ENCODE results near the gene SIM2.

The SIM2 gene

DNA sequence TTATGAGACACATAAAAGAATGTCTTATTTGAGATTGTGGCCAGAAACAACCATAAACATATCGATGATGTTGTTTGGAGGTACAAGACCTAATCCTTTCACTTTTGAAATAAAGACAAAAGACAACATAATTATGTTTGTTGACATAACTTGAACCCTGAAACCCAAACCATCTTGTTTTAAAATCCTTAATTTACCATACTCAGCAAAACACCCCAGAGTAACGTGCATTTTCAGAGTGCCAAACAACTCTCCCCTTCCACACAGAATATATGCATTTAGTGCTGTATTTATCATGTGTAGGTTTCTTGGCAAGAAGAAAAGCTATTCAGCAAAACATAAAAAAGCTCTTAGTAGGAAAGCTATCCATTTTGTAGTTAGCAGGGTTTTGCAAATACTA is 17.5 kb downstream of the SIM2 start:
- DNase-seq (ENCODE audit: low spot score): no peak

DNA sequence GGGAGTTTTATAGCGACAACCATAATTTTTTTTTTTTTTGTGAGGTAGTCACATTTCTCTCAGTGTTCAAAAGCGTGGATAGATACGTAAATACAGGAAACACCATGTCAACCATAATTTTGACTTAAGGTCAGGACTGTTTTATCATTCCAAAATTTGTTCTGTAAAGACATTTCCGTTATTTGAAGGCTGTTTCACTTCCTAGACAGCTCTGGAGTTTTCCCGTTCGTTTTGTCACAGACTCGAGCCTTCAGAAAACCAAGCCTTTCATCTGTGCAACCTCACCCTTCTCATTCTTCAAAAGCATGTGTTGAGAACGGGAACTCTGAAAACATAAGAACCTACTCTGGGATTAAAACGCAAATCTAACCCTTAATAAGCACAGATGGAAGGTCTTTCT is 17.9 kb downstream of the SIM2 start:
- no peak for DNase-seq (ENCODE audit: low spot score)

DNA sequence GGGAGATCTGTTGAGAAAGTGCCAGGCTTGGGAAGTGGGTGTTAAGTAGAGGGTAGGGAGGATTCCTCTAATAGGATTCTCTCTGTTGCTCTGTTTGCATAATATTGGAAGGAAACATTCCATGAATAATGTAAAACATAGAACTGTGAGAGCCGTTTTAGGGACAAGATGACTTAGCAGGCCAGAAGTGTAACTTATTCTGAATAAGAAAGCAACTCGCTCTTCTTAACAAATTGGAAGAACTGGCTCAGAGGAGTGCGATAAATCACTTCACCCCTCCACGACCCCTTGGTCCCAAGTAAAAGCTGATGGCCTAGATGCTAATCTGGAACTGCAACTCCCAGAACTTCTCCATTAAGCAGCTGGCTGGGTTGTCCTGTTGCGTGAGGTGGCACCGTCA is 19.1 kb downstream of the SIM2 start:
- DNase-seq (ENCODE audit: low spot score): no peak

DNA sequence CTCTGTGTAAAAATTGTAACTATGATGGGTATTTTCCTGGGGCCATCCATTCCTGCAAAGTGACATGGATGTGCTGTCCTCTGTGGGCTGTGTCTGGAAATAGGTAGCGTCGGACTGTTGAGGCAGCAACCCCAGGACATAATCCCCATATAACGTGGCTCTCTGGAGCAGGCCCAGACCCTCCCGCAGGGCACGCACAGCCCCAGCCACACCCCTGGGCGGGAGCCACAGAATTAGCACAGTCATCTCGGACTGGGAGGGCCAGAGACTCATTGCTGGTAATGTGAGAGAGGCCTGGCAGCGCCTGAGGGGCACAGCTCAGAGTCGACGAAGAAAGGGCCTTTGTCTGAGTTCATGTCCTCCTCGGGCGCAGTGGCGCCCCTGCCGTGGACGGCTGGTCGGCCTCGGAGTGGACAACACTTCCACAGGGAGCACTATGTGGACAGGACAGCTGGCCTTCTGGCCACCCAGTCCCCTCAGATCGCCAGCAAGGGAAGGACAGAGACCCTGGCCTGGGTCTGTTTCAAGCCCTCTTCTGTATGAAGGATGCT is 20.1 kb downstream of the SIM2 start:
- no peak for DNase-seq (ENCODE audit: low spot score)

DNA sequence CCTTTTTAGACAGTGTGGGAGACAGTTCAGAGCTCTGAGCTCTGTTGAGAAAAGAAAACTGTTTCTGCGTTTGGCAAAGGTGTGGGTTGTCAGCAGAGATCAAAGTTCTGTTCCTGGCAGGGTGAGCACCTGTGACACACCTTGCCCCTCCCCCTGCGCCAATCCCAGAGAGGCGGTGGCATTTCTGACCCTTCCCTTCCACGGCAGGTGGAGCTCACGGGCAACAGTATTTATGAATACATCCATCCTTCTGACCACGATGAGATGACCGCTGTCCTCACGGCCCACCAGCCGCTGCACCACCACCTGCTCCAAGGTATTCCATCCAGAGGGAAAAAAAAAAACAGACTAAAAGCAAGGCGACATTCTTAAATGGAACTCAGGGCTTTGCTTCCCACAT is 20.7 kb downstream of the SIM2 start:
- DNase-seq (ENCODE audit: low spot score): no peak

DNA sequence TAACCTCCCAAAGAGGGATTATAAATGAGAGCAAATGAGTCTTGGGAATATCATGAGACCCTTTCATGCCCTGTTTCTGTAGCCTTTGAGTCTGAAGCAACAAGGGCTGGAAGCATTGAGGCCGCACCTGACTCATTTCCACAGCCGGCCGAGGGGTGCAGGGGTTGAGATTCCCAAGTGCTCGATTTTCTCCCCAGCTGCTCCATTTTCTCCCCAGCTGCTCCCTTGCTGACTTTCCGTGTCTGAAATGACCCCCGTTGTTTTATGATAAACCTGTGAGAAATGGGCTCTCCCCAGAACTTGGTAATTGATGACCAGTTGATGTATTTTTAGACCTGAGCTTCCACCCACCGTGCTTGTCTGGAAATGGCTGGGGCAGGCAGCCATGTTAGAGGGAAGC is 22.9 kb downstream of the SIM2 start:
- DNase-seq (ENCODE audit: low spot score): no peak

DNA sequence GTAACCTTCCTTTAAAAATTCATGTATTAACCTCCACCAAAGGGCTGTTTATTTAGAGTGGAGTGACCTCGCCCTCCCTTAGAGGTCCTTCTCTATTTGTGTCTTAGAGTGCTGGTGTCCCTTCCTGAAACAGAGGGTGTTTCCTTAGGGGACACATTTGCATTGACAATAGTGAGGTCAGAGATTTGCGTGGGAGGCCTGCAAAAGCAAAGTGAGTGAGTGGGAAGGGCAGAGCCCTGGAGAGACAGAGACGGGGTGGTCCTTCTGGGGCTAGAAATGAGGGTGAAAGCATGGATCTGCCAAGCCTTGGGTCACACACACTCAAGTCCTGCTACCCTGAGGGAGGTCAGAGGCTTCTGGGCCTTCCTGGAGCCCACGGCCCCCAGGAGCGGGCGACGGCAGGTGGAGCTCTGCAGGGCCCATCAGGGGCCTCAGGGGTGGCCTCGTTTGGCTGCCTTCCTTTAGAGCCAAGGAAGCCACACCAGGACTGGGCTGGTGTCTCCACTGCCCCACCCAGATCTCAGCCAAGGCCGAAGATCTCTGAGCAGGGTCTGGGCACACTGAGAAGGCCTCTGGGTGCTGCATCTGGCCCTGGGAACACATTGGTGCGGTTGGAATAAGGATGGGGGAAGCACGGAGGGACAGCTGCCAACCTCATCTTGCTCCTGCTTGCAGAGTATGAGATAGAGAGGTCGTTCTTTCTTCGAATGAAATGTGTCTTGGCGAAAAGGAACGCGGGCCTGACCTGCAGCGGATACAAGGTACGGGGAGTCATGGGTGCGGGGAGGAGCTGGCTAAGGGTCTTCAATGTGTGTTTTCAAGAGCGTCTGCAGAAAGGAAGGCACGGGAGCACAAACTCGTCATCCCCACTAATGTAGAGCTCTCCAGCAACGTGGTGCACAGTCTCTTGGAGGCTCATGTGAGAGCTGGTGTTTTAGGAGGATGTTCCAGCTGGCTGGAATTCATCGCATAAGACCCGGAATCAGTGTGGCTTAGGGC is 23.8 kb downstream of the SIM2 start:
- DNase-seq (ENCODE audit: low spot score): no peak

DNA sequence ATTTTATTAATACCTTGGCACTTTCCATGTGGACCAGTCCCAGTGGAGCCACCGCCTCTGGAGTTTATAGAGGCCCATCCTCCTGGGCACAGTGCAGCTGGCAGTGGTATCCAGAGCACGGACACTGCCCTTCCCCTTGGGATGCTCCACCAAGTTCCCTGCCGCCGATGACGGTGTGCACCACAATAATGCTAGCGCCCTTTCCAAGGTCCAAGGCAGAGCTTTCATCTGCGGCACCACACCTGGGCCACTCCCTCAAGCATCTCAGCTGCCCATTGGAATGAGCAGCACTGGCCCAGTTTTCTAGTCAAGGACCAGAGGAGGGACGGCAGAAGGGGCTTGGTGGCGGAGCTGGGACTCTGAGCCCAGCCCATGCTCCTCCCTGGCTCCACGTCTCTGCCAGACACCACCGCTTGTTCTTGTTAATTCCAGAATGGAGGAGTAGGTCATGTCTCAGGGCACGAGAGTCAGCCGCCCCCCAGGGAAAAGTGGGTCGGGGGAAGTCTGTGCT is 24.5 kb downstream of the SIM2 start:
- DNase-seq (ENCODE audit: low spot score): no peak

DNA sequence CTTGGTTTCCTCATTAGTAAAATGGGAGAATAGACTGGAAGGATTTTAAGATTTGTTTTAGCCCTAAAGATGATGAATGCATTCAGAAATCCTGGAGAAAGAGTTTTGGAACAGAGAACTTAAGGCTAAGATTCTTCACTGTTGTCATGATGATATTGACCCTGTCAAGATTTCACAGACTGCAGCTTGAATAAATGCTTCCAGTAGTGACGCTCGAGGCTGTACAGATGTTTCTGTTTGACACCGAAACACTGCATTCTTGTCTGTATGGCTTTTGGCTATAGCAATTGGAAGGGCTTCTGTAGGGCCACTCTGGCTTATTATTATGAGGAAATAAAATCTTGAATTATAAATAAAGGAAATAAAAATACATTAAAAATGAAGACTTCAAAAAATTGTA is 25.7 kb downstream of the SIM2 start:
- no peak for DNase-seq (ENCODE audit: low spot score)

DNA sequence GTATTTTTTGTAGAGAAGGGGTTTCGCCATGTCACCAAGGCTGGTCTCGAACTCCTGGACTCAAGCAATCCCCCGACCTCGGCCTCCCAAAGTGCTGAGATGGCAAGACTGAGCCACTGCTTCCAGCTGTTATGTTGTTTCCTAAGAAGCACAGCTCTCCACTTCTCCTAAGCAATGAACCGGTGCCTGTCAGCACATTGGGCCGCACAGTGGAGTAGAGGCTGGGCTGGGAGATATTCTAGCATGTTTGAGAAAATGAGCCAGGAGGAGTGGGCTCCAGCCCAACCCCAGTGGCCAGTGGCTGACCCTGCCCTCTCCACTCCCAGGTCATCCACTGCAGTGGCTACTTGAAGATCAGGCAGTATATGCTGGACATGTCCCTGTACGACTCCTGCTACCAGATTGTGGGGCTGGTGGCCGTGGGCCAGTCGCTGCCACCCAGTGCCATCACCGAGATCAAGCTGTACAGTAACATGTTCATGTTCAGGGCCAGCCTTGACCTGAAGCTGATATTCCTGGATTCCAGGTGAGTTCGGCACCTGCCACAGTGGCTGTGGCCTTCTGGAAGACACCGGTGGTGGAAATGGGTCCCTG is 27.0 kb downstream of the SIM2 start:
- no peak for DNase-seq (ENCODE audit: low spot score)

DNA sequence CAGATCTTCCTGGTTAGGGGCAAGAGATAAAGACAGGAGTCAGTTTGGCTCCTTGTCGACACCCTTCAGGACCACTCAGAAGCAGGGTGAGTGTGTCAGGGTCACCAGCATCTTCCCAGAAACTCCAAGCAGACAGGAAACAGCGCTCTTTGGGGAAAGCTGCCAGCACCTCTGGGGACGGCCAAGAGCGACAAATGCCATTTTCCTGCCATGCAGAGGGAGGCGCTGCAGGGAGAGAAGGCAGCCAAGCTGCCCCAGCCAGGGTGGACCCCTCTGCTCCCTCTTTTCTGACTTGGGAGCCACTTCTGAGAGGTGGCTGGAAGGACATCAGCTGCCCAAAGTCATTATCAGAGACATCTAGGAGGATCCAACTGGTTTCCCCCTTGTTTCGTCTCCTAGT is 29.0 kb downstream of the SIM2 start:
- no peak for DNase-seq (ENCODE audit: low spot score)

DNA sequence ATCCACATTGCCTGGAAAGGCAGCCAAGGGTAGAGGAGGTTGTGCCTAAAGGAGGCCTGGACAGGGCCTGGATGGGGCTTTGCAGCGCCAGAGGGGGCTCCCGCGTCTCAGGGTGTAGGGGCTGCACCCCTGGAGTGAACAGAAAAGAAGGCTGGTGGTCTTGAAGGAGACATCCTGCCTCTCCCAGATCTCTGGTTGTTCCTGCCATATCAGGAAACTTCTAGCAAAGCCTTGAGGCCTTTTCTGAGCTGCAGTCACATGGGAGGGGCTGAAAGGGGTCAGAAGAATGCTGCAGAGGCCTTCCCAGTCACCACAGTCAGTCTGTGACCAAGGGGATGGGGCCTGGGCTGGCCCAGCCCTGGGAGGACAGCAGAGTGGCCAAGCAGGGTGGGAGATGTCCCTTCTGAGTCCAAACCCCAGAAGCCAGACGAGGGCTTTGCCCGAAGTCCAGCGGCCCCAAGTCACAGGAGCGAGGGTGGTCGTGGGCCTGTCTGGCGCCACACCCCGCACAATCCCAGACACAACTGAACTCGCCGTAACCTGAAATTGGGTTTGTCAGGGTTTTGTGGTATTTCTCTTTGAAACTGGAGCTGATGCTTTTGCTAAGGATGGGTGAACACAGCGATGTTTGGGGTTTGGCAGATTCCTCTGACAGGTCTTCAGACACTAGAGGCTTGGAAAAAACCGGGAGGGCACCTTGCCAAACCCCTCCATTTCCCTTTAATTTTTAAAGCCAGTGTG is 29.6 kb downstream of the SIM2 start:
- no peak for DNase-seq (ENCODE audit: low spot score)

DNA sequence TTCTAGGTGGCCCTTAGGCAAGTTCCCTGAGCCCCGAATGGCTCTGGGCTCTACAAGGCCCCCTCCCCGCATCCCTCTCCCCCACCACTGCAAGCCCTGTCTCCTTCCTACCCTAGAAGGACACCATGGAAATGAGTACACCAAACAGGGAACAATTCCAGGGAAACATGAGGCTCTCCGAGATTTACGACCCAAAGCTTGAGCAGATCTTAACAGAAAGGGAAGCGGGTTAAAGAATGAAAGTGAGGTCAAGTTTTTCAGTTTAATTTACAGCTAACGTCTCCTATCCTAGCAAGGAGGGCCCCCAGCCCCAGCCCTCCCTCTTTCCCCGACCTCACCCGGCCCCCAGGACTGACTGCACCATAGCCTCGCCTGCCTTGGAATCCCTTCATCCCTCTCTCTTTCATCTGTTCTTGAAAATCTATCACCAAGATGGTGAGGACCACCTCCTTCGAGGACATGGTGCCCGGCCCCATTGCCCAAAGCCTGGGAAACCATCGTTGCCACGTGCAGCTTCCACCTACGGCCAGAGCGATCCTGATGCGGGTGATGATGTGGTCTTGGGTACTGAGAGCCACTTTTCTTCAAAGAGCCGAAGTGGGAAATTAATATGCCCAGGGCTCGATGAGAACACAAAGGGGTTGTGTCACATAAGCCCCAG is 30.5 kb downstream of the SIM2 start:
- no peak for DNase-seq (ENCODE audit: low spot score)

DNA sequence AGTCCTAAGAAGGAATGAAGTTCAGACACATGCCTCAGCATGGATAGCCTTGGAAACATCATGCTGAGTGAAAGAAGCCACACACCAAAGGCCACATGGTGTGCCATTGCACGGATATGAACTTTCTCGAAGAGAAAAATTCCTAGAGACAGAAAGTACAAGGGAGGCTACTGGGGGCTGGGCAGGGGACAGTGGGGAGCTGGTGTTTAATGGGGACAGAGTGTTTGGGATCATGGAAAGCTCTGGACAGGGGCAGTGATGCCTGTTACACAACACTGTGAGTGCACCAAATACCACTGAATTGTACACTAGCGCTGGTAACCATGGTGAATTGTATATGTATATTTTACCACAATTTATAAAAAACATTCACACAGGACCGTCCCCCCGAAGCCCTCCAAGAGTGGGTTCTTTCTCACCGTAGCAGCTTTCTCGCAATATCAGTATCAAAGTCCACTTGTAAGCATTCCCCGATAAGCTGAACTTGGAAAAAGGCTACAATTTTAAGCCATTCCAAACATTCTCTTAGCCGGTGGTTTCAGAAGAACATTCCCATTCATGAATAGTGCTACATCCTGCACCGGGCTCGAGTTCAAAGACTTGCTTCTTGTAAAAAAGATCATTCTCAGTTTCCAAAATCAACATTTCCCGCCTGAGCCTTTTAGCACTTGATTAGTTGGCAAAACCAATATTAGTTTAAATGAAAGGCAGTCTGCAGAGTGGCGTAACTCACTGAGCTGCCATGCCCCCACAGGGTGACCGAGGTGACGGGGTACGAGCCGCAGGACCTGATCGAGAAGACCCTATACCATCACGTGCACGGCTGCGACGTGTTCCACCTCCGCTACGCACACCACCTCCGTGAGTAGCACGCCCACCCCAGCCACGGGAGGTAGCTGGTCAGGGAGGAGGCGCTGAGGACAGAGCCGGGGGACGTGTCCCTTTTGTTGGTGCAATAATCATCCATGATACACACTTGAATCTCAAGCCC is 31.7 kb downstream of the SIM2 start:
- DNase-seq (ENCODE audit: low spot score): no peak

DNA sequence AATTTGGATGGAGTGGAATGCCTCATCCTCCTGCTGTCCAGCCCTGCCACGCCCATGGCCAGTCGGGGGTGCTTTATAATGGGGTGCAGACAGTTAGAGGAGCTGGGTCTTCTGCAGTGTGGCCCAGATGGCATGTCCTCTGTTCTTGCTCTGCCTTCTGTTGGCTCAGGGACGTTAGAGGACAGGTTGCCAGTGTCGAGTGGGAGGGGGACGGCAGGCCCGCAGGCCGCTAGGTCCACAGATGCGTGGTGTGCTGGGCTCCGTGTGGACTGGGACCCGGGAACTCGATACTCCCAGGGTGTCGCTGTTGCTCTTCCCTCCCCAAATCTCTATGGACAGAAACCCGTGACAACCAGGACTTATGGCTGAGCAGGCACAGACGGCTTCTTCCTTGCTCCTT is 33.3 kb downstream of the SIM2 start:
- DNase-seq (ENCODE audit: low spot score): no peak

DNA sequence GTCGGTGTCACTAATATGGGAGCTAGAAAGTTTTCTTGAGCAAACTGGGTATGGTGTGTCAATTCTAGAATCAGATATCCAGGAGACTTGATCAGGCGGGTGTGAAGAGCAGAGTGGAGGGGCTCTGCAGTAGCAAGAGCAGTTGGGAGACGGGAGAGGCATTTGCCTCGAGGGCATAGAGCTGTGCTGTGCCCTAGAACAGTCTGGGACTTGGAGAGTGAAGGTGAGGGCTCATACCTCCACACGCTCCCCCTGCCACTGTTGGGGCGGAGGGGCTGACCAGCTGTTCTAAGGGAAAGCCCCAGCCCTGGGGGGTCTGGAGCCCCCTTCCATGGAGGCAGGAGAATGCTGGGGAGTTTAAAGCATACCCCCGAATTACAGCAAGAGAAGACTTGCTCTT is 33.8 kb downstream of the SIM2 start:
- DNase-seq (ENCODE audit: low spot score): no peak

DNA sequence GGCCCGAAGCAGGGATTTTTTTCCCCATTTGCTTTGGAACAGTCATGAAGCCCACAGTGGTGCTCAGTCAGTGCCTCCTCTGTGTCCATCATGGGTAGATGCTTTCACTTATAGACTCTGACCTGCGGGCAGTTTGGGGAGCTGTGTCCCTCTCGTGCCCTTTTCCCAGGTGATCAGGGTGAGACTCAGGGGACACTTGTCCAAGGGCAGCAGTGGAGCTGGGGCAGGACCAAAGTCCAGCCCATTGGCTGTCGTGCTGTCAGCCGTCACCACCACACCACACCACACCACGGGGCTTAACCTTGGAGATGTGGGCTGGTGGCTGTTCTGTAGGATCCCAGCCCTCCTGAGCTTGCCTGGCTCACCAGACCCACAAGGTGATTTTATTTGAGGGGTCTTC is 34.9 kb downstream of the SIM2 start:
- no peak for DNase-seq (ENCODE audit: low spot score)

DNA sequence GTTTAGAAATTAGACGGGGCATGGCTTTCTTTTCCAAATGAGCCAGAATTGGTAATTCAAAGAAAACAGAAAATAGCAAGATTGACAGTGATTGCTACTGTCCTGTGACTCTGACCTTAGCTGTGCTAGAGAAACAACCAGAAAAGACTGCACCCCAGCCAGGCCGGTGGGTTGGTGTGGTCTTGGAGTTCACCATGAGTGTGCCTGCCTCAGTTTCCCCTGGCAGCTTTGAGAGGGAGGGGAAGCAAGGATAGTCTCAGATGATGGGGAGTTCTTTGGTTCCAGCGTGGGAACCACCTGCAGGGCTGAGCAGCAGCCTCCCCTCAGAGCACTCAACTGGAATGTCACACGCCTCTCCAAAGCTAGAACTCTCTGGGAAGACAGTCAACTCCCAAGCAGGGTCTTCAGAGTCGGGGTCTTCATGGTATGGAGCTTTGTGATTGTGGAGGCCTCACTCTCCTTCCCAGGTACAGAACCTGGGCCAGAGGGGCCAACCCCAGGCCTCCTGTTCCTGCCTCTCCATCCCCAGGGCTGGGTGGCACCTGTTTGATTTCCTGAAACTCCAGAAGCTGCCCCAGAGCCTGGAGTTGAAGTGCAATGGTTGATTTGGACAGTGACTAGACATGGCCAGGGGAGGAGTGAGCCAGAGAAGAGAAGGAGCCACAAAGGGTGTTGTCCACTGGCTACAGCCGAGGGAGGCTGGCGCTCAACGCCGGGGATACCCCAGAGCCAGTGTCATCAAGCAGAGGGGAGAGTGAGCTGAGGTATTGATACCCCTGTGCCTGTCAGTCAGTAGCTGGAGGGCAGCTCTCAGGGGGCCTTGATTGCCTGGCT is 35.7 kb downstream of the SIM2 start:
- no peak for DNase-seq (ENCODE audit: low spot score)

DNA sequence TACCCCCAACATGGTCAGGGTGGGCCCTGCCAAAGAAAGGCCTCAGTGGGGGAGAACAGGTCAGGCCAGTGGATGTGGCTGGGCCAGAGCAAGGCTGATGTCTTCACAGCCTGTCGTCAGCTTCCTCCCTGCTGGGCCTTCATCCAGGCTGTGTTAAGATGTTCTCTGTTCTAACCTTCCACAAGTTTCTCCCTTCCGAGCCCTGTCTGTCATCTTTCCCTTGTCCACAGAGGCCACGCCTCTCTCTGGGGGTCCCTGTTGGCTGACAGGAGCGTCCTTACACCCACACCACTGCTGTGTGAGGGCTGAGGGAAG is 36.2 kb downstream of the SIM2 start:
- DNase-seq (ENCODE audit: low spot score): no peak
